ENCODE data around the gene NHP2.

The NHP2 gene

DNA sequence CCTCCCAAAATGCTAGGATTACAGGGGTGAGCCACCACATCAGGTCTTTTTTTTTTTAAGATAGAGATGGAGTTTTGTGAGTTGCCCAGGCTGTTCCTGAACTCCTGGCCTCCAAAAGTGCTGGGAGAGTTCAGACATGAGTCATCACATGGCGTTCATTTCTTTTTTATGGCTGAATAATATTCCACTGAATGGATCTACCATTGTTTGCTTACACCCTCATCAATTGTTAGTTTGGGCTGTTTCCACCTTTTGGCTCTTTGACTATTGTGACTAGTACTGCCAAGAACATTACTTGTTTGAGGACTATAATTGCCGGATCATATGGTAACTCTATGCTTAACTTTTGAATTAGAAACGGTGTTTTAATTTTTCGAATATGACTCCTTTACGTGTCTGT, 41.1 kb downstream of the NHP2 start:
- no peak for DNase-seq

DNA sequence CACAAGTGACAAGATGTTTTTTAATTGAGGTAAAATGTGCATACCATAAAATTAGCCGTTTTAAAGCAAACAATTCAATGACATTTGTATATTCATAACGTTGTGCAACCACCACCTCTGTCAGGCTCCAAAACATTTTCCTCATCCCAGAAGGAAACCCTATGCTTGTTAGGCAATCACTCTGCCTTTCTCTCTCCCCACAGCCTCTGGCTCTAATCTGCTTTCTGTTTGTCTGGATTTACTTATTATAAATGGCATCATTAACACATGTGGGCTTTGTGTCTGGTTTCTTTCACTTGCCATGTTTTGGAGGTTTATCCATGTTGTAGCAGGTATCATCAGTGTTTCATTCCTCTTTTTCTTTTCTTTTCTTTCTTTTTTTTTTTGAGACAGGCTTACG, 41.8 kb downstream of the NHP2 start:
- DNase-seq, result no peak

DNA sequence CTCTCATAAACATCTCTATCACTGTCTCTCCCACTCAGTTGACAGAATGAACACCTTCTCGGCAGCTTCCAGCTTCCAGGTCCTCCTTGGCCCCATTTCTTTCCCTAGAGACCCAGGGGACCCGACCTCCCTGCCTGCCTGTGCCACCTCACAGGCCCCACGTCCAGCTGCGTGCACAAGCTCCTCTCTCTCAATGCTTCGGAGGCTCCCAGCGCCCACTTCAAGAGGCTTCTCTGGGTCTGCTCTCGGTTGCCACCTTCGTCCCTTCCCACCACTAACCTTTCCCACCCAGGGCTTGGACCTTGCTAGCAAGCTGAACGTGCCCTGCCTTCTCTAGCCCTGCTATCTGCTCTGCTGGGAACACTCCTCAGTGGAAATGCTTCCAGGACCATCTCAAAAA, 43.2 kb downstream of the NHP2 start:
- DNase-seq, result no peak

DNA sequence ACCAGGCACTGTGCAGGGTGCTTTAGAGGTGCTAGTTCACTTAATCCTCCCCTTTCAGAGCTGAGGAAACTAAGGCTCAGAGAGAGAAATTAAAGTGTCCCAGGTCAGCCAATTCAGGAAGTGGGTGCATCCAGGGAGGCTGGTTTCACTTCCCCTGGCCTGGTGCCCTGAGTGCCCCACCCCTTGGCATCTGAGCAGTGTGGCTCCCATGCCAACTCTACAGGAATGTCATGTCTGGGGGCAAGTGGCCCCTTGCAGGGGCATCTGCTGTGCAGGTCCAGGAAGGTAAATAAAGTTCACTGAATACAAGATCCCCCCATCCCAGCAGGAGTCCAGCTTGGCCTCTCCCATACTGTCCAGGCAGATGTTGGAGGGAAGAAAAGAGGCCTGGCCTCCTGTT, 44.7 kb downstream of the NHP2 start:
- no peak for DNase-seq

DNA sequence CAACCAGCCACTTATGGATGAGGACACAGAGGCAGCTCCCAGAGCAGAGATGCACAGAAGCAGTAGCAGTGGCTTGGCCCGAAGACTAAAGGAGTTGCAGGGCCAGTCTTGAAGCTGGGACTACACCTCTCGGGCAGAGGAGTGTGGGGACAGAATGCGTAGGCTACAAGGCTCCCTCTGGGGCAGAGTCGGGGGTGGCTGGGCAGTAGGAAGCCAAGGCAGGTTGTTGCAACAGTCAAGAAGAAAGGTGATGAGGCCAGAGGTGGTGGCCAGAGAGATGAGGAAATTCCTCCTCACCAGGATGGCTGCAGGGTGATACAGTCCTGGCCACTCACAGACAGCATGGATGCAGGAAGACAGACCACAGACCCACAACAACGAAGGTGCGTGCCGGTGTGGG, 45.2 kb downstream of the NHP2 start:
- no peak for DNase-seq

DNA sequence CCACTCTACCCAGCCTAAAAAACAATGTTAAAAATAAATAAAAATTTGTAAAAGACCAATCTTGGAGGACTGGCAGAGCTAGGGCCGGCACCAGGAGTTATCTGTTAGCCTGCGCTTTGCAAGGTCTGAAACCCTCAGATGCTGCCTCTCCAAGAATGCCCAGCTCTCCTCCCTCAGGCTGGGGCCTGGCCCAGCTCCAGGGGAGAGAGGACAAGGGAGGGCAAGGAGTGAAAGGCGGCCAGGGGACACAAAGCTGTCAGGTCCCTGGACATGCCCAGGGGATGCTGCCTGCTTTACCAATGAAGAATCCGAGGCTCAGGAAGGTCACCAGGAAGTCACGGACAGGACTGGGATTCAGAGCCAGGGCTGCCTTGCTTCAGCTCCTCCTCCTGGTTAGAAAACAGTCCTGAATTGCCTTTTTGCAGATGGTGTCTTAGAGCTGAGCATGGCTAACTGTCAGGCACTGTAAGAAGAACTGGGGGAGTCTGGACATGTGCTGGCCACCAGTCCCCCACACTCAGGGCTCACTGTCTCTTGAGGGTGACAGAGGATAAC, 45.9 kb downstream of the NHP2 start:
- no peak for DNase-seq

DNA sequence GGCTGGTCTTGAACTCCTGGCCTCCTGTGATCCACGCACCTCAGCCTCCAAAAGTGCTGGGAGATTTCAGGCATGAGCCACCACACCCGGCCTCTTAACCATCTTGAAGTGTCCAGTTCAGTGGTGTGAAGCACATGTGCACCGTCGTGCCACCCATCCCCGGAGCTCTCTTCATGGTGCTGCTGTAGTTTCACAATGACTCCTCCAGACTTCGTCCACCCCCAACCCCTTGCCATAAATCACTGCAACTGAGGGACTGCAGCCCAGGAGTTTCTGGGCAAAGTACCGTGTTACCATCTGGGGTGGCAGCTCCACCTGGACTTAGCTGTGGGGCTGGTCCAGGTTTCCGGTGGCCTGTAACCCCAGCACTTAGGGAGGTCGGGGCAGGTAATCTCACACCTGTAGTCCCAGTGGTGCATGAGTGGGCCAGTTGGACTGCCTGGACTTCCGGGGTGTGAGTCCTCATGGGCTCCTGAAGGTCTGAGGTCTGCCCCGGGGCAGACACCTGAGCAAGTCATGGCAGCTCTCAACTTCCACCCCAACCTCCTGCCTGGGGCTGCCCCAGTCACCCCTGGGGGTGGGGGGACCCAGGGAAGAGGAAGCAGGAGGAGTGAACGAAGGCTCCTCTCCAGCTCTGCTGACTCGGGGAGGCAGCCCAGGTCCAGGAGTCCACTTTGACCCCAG, 47.0 kb downstream of the NHP2 start:
- no peak for DNase-seq

DNA sequence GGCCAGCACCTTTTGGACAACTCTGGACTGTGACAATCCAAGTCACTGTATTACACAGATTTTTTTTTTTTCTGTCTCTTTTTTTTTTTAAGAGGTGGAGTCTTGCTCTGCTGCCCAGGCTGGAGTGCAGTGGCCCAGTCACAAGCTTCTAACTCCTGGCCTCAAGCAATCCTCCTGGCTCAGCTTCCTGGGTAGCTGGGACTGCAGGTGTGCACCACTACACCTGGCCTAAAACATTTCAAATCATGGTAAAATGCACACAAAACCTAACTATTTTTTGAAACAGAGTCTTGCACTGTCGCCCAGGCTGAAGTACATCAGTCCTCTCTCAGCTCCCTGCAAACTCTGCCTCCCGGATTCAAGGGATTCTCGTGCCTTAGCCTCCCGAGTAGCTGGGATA, 47.6 kb downstream of the NHP2 start:
- DNase-seq, result no peak

DNA sequence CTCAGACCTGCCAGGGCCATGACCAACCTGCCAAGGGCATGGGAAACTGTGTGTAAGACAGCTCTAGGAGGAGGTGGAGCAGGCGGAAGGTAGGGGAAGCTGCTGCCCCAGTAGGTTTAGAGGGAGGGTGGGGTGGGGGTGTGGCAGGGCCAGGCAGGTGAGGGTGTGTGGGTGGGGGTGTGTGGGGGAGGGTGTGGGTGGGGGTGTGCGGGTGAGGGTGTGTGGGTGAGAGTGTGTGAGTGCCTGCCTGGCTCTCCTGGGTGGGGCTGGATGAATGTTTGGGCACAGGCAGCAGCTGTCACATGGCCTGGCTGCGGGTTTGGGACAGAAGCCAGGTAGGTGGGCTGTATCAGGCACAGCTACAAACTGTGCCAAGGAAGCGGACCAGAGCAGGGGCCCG, 49.2 kb downstream of the NHP2 start:
- DNase-seq, result no peak

DNA sequence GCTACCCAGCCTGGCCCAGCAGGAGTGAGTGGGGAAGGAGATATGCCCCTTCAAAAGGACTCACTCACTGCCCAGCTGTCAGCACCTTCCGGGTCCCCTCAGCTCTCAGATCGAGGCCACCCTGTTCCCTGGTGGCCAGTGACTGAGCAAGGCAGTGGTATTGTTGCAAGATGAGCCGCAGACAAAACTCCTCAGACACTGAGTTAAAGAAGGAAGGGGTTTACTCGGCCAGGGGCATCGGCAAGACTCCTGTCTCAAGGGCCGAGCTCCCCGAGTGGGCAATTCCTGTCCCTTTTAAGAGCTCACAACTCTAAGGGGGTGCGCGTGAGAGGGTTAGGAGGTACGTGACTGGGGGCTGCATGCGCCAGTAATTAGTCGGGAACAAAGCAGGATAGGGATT, 50.1 kb downstream of the NHP2 start:
- no peak for DNase-seq

Data from kidney glomerular epithelial cell (primary cell).